Erythroblast (primary cell): ENCODE data around the gene RFC1.

Experiments
- DNase-seq, 2 experiments: peaks; one replicate each; lab custom pipeline; 2025; lab: John Stamatoyannopoulos, UW
- GATA1 ChIP-seq: IDR thresholded peaks from 2 replicates; pipeline ENCODE4 v1.6.1; 2011; ENCODE audit warnings: low read depth, mild to moderate bottlenecking, control low read depth, low read length, moderate library complexity
- POLR2A ChIP-seq: IDR thresholded peaks from 2 replicates; pipeline ENCODE4 v1.6.1; 2011; ENCODE audit warnings: mild to moderate bottlenecking, low read length

Gene RFC1

DNA sequence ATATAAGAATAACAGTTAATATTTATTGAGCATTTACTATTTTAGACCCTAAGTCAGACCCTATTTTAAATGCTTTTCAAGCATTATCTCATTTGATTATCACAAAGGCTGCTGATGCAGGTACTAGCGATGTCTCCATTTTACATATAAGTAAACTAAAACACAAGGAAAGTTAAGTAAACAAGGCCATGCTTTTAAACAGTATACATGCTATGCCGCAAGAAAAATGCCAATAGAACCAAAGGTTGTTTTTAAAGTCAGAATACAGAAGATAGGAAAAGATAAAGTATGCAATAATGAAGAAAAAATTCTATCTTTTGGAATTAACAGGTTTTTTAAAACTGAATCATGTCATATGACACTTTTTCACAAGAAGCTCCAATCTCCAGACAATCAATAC, 26.2 kb downstream of the RFC1 start:
- no peak for TF ChIP-seq POLR2A
- no peak for TF ChIP-seq GATA1

DNA sequence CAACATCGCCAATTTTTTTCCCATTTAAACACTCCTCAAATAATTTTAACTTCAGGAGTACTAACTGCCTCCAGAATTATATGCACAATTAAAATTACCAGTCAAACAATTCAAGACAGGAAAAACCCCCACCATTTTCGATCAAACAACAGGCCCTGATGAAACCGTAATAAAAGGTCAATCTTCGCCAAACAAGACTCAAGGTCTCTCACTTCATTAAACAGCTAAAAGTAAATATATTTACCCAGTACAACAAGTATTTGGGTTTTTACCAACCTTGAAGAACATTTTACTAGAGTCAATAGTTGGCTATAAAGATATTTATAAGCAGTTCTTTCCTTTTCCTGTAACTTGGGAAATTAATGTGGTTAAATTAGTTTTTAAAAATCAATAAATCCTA, 28.3 kb downstream of the RFC1 start:
- no peak for TF ChIP-seq POLR2A
- DNase-seq = no peak

More for the DNA sequence above, 26.2 kb downstream of the RFC1 start:
- DNase-seq = no peak

DNA sequence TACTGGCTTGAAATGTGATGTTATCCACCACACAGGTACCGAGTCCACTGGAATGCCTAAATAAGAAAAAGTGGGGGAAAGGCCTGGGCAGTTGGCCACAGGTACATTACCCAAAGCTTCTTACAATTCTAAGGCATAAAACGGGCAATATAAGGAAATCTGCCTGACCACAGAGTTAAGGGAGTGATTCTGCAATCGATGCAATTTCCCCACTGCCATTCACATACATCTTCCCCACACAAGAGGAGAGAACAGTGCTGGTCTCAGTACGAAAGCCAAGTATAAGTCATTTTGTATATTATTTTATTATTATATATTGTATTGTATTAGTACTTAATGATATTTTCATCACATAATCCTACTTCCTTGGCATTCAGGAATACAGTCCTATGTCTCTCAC, 30.6 kb downstream of the RFC1 start:
- DNase-seq = no peak
- no peak for TF ChIP-seq GATA1
- no peak for TF ChIP-seq POLR2A

DNA sequence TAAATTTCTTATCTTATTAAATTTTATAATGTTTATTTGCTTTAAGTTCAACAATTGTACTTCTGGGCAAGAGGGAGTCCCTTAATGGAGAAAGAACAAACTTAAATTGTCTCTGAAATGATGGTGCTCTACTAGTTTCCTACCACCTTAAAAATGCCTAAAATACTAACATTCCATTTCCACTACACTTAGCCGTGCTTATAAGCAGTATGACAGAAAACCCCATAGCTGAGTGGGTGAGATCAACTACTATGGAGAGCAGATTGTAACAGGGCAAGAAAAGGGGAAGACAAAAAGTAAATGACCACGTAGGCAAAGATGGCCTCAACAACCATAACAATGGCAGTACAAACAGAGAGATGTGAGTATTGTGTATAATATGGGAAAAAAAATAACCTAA, 35.0 kb downstream of the RFC1 start:
- no peak for DNase-seq
- TF ChIP-seq GATA1 (no peak), POLR2A (no peak)

DNA sequence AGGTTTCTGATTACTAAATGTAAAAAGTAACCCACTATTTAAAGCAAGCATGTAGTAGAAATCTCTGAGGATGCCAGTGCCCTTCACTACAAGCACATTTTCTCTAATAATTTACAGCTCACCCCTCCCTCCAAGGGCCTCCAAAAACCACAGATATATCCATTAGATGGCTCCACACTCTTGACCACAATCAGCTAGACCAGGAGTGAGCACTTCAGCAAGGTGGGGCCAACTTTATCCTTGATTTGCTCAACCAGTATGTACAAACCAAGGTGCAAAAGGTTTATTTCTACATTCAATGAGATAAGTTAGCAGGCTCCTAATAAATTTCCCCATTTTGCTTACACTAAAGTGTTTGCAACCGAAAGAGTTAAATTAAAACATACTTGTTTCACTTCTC, 35.8 kb downstream of the RFC1 start:
- peak; percentile 18 to 55 for DNase-seq
- TF ChIP-seq GATA1 (no peak), POLR2A (no peak)

DNA sequence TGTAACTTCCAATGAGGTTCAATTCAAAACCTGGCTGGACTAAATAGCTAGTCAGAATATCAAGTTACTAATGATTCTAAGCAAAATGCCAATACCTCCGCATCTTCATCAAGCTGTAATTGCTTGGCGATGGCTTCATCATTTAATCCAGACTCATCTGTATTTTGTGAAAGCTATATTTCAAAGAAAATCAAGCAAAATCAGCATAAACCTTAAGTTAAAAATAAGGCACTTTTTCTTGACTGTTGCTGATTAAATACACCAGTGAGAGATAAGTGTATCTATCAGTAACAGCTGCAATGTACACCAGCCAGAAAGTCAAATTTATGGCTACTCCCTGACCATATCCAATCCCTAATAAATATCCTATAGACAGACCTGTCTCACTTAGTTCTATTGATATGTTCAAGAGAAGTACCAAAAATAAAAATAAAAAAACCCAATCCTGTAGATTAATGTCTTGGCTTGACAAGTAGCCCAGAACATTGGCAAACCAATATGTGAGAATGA, 39.6 kb downstream of the RFC1 start:
- TF ChIP-seq POLR2A (no peak), GATA1 (no peak)
- DNase-seq = peak; percentile 54 to 77

DNA sequence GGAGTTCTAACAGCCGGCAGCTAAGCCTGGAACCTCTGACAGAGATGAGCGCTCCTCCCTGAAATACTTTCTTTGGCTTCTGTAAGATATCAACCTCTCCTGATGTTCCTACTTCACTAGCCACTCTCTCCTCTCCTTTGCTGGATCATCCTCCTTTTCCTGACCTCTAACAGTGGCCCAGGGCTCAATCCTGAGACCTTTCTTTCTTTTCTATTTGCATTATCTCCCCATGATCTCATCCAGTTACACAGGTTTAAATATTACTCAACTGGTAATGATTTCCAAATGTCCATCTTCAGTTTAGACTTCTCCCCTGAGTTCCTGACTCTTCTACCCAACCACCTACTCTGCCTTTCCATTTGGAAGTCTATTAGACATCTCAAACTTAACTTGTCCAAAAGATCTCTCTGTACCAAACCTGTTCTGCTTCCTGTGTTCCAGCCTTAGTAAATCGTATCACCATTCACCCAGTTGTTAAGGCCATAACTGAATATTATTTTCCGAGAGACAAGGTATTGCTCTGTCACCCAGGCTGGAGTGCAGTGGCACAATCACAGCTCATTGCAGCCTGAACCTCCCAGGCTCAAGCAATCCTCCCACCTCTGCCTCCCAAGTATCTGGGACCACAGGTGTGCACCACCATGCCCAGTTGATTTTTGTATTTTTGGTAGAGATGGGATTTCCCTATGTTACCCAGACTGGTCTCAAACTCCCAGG, 41.1 kb downstream of the RFC1 start:
- DNase-seq = no peak
- TF ChIP-seq POLR2A (no peak), GATA1 (no peak)

DNA sequence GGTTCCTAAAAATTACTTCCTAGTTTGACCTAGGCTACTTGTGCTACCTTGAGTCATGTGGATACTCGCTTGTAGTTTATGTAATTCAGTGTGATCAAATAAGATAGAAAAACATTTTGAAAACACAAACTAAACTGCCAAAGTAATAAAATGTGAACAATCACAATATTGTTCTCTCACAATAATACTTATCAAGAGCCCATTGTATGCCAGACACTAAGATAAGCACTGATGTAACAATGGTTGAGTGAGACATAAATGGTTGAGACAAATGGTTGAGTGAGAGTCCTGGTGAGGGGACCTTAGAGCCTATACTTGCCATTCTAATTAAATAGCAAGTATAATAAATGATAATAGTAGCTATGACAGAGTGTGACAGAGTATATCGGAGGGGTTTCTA, 41.7 kb downstream of the RFC1 start:
- no peak for DNase-seq
- TF ChIP-seq GATA1 (no peak), POLR2A (no peak)

DNA sequence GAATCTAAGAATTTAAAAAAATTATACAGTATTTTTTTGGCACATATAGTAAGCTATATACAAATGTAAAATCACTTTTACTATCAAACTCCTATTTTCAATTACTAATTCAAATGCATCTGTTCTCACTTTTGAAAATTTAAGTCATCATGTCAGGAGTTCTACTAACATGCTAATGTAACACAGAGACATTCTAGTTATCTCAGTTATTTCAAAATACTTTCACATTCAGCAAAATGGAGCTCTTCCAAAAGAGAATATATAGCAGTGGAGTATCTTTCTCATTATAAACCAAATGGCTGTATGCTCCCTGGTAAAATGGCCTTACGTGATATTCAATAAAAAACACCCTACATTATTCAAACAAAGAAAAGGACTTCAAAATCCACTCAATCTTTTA, 42.3 kb downstream of the RFC1 start:
- TF ChIP-seq GATA1 (no peak), POLR2A (no peak)
- DNase-seq = no peak

DNA sequence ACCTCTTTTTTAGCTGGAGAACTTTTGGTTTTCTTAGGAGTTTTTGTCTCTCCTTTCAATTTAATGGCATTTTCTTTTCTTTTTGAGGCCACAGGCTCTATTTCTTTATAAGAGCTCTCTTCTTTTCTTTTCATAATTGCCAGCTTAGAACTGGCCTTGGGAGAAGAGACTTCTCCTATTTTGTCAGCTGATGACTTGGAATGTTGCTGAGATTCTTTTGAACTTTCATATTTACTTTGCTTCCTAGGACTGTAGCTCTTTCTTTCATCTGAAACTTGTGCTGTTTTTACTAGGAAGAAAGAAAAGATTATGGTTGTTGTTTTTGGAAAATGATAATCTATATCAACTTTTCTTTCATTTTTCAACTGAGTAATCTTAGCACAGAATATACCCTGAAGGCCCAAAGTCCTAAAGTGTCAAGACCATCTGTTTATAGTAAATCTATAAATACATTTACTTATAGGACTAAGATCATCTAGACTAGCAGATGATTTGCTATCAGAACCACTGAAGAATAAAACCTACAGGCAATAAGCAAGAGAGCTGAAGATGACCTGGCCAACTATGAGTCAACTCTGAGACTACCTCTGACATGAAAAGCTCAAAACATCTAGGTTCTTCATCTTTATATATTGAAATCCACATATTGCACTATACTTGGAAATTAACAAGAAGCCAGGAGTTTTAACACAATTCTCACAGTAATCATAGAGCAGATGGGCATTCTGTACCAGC, 45.6 kb downstream of the RFC1 start:
- no peak for DNase-seq
- TF ChIP-seq GATA1 (no peak), POLR2A (no peak)

DNA sequence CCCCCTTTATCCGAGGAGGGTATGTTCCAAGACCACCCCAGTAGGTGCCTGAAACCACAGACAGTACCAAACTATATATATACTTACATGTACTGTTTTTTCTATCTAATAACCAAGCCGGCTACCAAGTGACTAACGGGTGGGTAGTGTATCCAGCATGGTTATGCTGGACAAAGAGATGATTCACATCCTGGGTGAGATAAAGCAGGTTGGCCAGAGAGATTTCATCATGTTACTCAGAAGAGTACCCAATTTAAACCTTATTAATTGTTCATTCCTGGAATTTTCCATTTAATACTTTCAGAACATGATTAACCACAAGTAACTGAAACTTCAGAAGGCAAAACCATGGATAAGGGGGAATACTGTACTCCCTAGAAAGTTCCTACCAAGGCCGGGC, 46.5 kb downstream of the RFC1 start:
- TF ChIP-seq POLR2A = no peak
- TF ChIP-seq GATA1 = no peak
- DNase-seq = no peak

DNA sequence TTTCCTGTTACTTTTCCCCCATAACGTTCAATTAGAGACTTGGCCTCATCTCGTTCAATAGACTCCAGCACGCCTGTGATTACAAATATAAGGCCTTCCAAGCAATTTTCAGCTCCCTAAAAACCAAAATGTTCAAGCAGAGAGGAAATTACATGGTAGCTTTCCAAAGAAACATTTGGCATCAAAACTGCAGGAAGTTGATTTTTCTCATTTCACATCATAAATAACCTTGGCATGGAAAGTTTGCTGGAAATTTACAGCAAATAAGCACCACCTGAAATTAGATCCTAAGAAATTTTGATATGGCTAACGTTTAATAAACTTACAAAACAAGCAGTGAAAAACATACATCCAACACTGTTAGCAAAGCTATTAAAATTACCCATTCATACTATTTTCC, 53.3 kb downstream of the RFC1 start:
- TF ChIP-seq GATA1 (no peak), POLR2A (no peak)

DNA sequence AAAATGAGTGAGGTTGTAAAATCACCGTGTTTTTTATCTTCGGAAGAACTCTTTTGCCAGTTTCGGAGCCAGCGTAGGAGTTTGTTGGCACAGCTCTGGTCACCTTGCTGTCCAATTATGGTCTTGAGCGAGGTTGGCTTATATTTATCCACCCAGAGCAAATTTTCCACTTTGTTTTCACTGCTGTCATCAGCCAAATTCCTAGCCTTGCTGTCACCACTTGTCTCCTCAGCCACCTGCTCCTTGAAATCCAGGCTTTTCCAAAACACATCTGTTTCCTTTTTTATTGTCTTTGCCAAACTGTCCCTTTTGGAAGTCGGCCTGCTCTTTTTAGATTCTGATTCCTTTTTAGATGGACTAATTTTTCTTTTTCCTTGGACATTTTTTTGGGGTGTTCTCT, 57.6 kb downstream of the RFC1 start:
- DNase-seq = no peak

More for the DNA sequence above, 53.3 kb downstream of the RFC1 start:
- DNase-seq = no peak

DNA sequence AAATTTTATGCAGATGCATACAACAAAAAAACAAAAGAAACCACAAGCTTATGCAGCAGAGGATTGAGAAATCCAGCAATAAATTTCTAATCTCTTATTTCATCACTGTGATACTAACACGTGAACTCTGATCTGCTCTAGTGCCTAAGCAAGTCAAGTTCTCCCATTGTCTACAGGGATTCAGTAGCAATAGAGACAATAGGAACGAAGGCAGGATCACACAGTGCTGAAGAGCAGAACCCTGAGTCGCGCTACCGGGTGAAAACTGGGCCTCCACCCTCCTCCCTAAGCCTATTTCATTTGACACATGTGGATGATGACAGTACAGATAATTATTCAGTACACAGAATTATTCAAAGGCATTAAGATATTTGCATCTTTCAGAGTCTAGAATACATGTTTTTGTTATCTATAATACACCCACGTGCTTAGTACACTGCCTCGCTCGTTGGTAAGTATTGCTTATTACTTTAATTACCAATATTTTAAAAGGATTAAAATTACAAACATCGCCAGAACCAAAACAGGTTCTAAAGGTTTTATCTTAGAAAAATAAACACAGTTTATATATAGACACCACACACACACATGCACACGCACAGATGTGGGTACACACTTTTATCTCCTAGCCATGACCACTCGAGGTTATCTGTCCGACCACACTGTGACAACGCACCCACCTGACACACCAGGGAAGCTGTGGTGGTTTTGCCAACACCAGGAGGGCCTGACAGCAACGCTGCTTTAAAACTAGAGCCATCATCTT, 60.1 kb downstream of the RFC1 start:
- no peak for TF ChIP-seq POLR2A
- TF ChIP-seq GATA1 = no peak
- DNase-seq = peak; percentile 55 to 76

More for the DNA sequence above, 57.6 kb downstream of the RFC1 start:
- TF ChIP-seq GATA1 = no peak
- no peak for TF ChIP-seq POLR2A
